HG03457 (cell line): ENCODE measurements around the gene TRIOBP.

ENCODE experiments used
- ATAC-seq: cut with Tn5 transposase; IDR thresholded peaks from one replicate; pipeline ENCODE4 v1.9.1; 2021; ENCODE audit warnings: moderate number of reproducible peaks; ENCODE audit not compliant: unreplicated experiment

Gene TRIOBP

GRCh38 chr22:37746366-37747079, 49.7 kb downstream of the TRIOBP start:
- peak; percentile 6 for ATAC-seq

- ATAC-seq: no peak
Observed at GRCh38 chr22:37747080-37747714, 50.3 kb downstream of the TRIOBP start.

- no peak for ATAC-seq
Observed at GRCh38 chr22:37747715-37748100, 50.9 kb downstream of the TRIOBP start.

DNA sequence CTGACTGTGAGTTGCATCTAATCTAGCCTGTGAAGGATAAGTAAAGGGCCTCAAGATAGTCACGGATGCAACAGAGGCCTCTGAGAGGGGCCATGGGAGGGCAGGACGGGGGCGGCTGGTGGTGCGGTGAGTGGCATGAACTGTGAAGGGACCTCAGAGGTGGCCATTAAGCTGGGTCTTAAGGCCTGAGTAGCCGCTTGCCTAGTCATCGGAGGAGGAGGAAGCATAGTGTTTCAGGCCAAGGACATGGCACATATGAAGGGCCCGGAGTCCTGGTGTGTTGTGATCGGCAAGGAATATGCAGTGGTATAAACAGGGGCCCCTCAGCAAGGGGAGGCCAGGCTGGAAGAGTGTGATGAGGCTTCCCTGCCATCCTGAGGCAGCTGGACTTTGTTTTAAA, 51.8 kb downstream of the TRIOBP start:
- ATAC-seq: no peak

- no peak for ATAC-seq
Observed at GRCh38 chr22:37749226-37749625, 52.4 kb downstream of the TRIOBP start.

- no peak for ATAC-seq
Observed at GRCh38 chr22:37749831-37750595, 53.2 kb downstream of the TRIOBP start.

GRCh38 chr22:37750596-37751162, 53.8 kb downstream of the TRIOBP start:
- ATAC-seq: no peak

- no peak for ATAC-seq
Observed at GRCh38 chr22:37751449-37752188, 54.8 kb downstream of the TRIOBP start.

GRCh38 chr22:37752189-37753087, 55.6 kb downstream of the TRIOBP start:
- no peak for ATAC-seq

- ATAC-seq: no peak
Observed at GRCh38 chr22:37753746-37754145, 56.9 kb downstream of the TRIOBP start.

DNA sequence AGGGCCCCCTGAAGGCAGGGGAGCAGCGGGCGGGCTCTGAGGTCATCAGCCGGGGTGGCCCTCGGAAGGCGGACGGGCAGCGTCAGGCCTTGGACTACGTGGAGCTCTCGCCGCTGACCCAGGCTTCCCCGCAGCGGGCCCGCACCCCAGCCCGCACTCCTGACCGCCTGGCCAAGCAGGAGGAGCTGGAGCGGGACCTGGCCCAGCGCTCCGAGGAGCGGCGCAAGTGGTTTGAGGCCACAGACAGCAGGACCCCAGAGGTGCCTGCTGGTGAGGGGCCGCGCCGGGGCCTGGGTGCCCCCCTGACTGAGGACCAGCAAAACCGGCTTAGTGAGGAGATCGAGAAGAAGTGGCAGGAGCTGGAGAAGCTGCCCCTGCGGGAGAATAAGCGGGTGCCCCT, 60.8 kb downstream of the TRIOBP start:
- ATAC-seq: no peak

GRCh38 chr22:37758694-37759093, 61.8 kb downstream of the TRIOBP start:
- ATAC-seq: no peak

DNA sequence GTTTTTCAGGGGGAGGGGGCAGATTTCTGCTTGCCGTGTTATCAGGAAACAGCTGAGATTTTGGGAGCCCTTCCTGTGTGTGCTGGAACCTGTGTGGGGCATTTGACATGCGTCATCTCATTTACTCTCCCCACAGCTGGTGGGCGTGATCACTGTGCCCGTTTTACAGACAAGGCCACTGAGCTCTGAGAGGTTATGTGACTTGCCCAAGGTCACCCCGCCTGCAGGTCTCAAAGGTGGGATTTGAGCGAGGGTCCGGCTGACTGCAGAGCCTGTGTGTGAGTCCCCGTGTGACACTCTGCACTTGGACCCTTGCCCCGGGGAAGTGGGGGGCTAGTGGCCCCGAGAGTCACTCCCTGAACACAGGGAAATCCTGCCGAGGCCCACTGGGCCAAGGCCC, 62.4 kb downstream of the TRIOBP start:
- no peak for ATAC-seq

DNA sequence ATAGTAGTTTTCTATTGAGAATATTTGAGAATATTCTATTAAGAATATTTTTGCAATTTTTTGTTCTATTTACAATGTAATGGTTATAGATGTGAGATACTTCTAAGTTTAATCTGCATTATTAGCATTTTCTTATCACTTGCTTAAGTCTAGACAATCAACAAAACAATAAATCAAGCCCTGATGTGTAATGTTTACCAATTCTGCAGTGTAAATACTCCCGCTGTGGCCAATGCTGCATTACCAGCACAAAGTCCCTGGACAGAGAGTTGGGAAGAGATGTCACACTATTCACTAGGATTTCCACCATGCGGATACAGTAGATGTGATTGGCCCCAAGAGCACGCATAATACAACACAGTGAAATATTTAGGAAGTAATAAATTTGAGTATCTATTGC, 63.3 kb downstream of the TRIOBP start:
- ATAC-seq: no peak

DNA sequence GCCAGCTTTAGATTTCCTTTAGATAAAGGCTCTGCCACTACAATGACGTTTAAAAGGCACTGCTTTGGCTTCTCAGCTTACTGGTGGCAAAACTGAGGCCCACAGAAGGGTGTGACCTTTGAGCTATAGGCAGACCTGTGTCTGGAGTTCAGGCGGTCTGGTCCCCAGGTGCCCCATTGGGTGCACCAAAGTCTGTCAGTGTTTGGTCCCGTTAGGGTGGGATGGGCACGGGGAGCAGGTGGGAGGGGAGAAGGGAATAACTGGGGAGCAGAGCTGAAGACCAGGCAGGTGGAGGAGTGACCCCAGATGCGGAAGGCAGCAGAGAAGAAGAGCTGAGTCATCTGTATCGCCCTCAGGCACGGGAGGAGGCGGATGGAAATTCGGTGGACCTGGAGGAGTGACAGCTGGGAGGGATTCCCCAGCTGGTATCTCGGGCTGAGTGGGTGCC, 65.6 kb downstream of the TRIOBP start:
- ATAC-seq: no peak

GRCh38 chr22:37763012-37763411, 66.2 kb downstream of the TRIOBP start:
- ATAC-seq: no peak

- ATAC-seq: no peak
Observed at GRCh38 chr22:37763652-37764051, 66.8 kb downstream of the TRIOBP start.

GRCh38 chr22:37764622-37765021, 67.8 kb downstream of the TRIOBP start:
- no peak for ATAC-seq

- no peak for ATAC-seq
Observed at GRCh38 chr22:37765498-37765897, 68.7 kb downstream of the TRIOBP start.
